Mucosa of rectum (tissue), 2 donors: ENCODE measurements around the gene SEMA3B.

ENCODE experiments used
- H3K27ac ChIP-seq, 2 donors: one replicate each; pipeline ENCODE4 v1.7.0; 2013; ENCODE audit warnings: inconsistent platforms in 2 of 2, low read depth in 2 of 2, low read length in 2 of 2
- H3K27me3 ChIP-seq, 2 donors: one replicate each; pipeline ENCODE4 v1.7.0; 2013; ENCODE audit warnings: low read length in 2 of 2; ENCODE audit not compliant: control insufficient read depth in 2 of 2, insufficient read depth in 2 of 2
- H3K36me3 ChIP-seq, 2 donors: one replicate each; pipeline ENCODE4 v1.7.0; 2013; ENCODE audit warnings: low read length in 2 of 2; ENCODE audit not compliant: control insufficient read depth in 2 of 2, insufficient read depth in 2 of 2
- H3K4me1 ChIP-seq, 2 donors: one replicate each; pipeline ENCODE4 v1.7.0; 2013; ENCODE audit warnings: low read length in 2 of 2, mild to moderate bottlenecking in 1 of 2; ENCODE audit not compliant: control insufficient read depth in 2 of 2, insufficient read depth in 2 of 2
- H3K4me3 ChIP-seq, 2 donors: one replicate each; pipeline ENCODE4 v1.7.0; 2013; ENCODE audit warnings: low read length in 2 of 2
- H3K9ac ChIP-seq, 2 donors: one replicate each; pipeline ENCODE4 v1.7.0; 2013; ENCODE audit warnings: low read length in 2 of 2, low read depth in 1 of 2, mild to moderate bottlenecking in 1 of 2
- H3K9me3 ChIP-seq, 2 donors: one replicate each; pipeline ENCODE4 v1.7.0; 2013; ENCODE audit warnings: low read length in 2 of 2; ENCODE audit not compliant: control insufficient read depth in 2 of 2
- donor health status: healthy.
- donor health status: Normal muscosa, but diverticular disease.

Gene SEMA3B

GRCh38 chr3:50237133-50237651 lies 31.8 kb upstream of the SEMA3B start:
- Histone ChIP-seq H3K36me3 (peaks cover 0 to 3% of the 10 kb centered on the region in 2 donors), H3K4me3 (peak overlapping the region; percentile 78 to 88), H3K27ac (peak overlapping the region; percentile 78 to 91), H3K27me3 (no peaks in the 10 kb centered on the region), H3K9ac (peak overlapping the region; percentile 74 to 94), H3K9me3 (no peaks in the 10 kb centered on the region), H3K4me1 (peaks cover 49 to 51% of the 10 kb centered on the region in 2 donors)

- Histone ChIP-seq H3K27me3 (no peaks in the 10 kb centered on the region), H3K4me3 (peak overlapping the region; percentile 78 to 88), H3K9me3 (no peaks in the 10 kb centered on the region), H3K27ac (peak overlapping the region; percentile 78 to 91), H3K36me3 (peaks cover 0 to 3% of the 10 kb centered on the region in 2 donors), H3K4me1 (peaks cover 57 to 59% of the 10 kb centered on the region in 2 donors), H3K9ac (peak overlapping the region; percentile 74 to 94)
Observed at GRCh38 chr3:50237754-50238548, 31.0 kb upstream of the SEMA3B start.

GRCh38 chr3:50238549-50239026 lies 30.4 kb upstream of the SEMA3B start:
- Histone ChIP-seq H3K9ac (peak overlapping the region; percentile 25 to 56), H3K27ac (peak overlapping the region; percentile 78 to 91), H3K4me1 (peaks cover 63 to 65% of the 10 kb centered on the region in 2 donors), H3K4me3 (peak overlapping the region; percentile 78 to 88), H3K9me3 (no peaks in the 10 kb centered on the region), H3K36me3 (peaks cover 0 to 3% of the 10 kb centered on the region in 2 donors), H3K27me3 (no peaks in the 10 kb centered on the region)

- Histone ChIP-seq H3K27me3 (no peaks in the 10 kb centered on the region), H3K27ac (peak overlapping the region in 1 of 2 donors; percentile 9), H3K9ac (no peak overlapping the region), H3K36me3 (peaks cover 0 to 6% of the 10 kb centered on the region in 2 donors), H3K4me3 (no peak overlapping the region), H3K9me3 (no peaks in the 10 kb centered on the region), H3K4me1 (peaks cover 65 to 71% of the 10 kb centered on the region in 2 donors)
Observed at GRCh38 chr3:50239649-50240048, 29.3 kb upstream of the SEMA3B start.

GRCh38 chr3:50241163-50241562 lies 27.8 kb upstream of the SEMA3B start:
- H3K9ac ChIP-seq: peak overlapping the region in 1 of 2 donors; percentile 26
- H3K4me3 ChIP-seq: no peak overlapping the region
- H3K27me3 ChIP-seq: no peaks in the 10 kb centered on the region
- H3K36me3 ChIP-seq: peaks cover 0 to 6% of the 10 kb centered on the region in 2 donors
- peaks cover 71 to 72% of the 10 kb centered on the region in 2 donors for H3K4me1 ChIP-seq
- H3K27ac ChIP-seq: peak overlapping the region in 1 of 2 donors; percentile 79
- H3K9me3 ChIP-seq: no peaks in the 10 kb centered on the region

- peaks cover 0 to 6% of the 10 kb centered on the region in 2 donors for H3K36me3 ChIP-seq
- H3K27ac ChIP-seq: peak overlapping the region; percentile 63 to 79
- H3K9ac ChIP-seq: peak overlapping the region in 1 of 2 donors; percentile 26
- H3K27me3 ChIP-seq: no peaks in the 10 kb centered on the region
- no peaks in the 10 kb centered on the region for H3K9me3 ChIP-seq
- no peak overlapping the region for H3K4me3 ChIP-seq
- H3K4me1 ChIP-seq: peaks cover 73 to 75% of the 10 kb centered on the region in 2 donors
Observed at GRCh38 chr3:50241713-50242380, 27.1 kb upstream of the SEMA3B start.

GRCh38 chr3:50242381-50242770 lies 26.6 kb upstream of the SEMA3B start:
- Histone ChIP-seq H3K36me3 (peaks cover 0 to 9% of the 10 kb centered on the region in 2 donors), H3K4me3 (no peak overlapping the region), H3K9ac (peak overlapping the region in 1 of 2 donors; percentile 9), H3K27me3 (no peaks in the 10 kb centered on the region), H3K9me3 (no peaks in the 10 kb centered on the region), H3K27ac (peak overlapping the region; percentile 63 to 79), H3K4me1 (peaks cover 72 to 76% of the 10 kb centered on the region in 2 donors)

- H3K9ac ChIP-seq: peak overlapping the region; percentile 22 to 61
- H3K27me3 ChIP-seq: no peaks in the 10 kb centered on the region
- peaks cover 71 to 75% of the 10 kb centered on the region in 2 donors for H3K4me1 ChIP-seq
- peak overlapping the region in 1 of 2 donors; percentile 37 for H3K4me3 ChIP-seq
- H3K9me3 ChIP-seq: no peaks in the 10 kb centered on the region
- H3K27ac ChIP-seq: peak overlapping the region; percentile 63 to 79
- H3K36me3 ChIP-seq: peaks cover 0 to 11% of the 10 kb centered on the region in 2 donors
Observed at GRCh38 chr3:50242851-50243542, 25.9 kb upstream of the SEMA3B start.

- H3K27me3 ChIP-seq: no peaks in the 10 kb centered on the region
- H3K4me3 ChIP-seq: peak overlapping the region in 1 of 2 donors; percentile 37
- peaks cover 0 to 11% of the 10 kb centered on the region in 2 donors for H3K36me3 ChIP-seq
- no peaks in the 10 kb centered on the region for H3K9me3 ChIP-seq
- H3K4me1 ChIP-seq: peaks cover 71 to 75% of the 10 kb centered on the region in 2 donors
- H3K27ac ChIP-seq: peak overlapping the region; percentile 49 to 79
- peak overlapping the region; percentile 22 to 61 for H3K9ac ChIP-seq
Observed at GRCh38 chr3:50243543-50243895, 25.4 kb upstream of the SEMA3B start.
